ENCODE results near the gene CCDC83. TPM values are rescaled to one million over a fixed set of nuclear protein-coding genes. Genes with fewer than 3 reads are reported as not detected.
"Not testable (repeated sequence)": the region's sequence is repeated elsewhere in the genome, so short reads cannot be mapped to it uniquely, and the experiment has no call there.

The CCDC83 gene
- total RNA-seq, 2 experiments from 2014 or later = not detected

DNA sequence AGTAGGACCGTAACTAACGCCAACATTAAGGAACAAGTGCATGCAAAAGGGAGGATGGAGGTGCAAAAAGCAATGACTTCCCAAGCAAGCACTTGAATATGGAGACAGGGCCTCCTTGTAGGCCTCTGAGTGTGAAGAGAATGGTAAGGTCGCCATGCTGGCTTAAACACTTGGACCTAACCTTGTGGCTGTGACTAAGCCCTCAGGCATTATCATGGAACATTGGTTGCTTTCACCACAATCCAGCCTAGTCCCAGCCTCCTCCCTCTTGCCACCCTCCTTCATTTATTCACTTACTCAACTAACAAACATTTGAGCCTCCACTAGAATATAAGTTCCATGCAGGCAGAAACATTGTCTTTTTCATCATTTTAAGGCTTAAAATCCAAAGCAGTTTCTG is 32.4 kb upstream of the CCDC83 start:
- POLR2A ChIA-PET = no interaction called here
- no peaks in the 10 kb centered on the region for H3K9me3 Mint-ChIP-seq
- H3K4me1 Mint-ChIP-seq = peaks cover 45% of the 10 kb centered on the region
- ATAC-seq (ENCODE audit: low read depth) (no peak), DNase-seq (no peak)
- H3K36me3 Mint-ChIP-seq = peaks cover 3% of the 10 kb centered on the region
- no peak overlapping the region for H3K4me3 Mint-ChIP-seq
- H3K27ac Mint-ChIP-seq = no peak overlapping the region
- peaks cover 4% of the 10 kb centered on the region for H3K27me3 Mint-ChIP-seq

- Mint-ChIP-seq H3K27ac (peak overlapping the region; percentile 88), H3K9me3 (no peaks in the 10 kb centered on the region), H3K4me1 (peaks cover 45% of the 10 kb centered on the region), H3K4me3 (peak overlapping the region; percentile 73), H3K36me3 (peaks cover 3% of the 10 kb centered on the region), H3K27me3 (peaks cover 4% of the 10 kb centered on the region)
- ATAC-seq (ENCODE audit: low read depth) (peak; percentile 92), DNase-seq (peak; percentile 52)
- POLR2A ChIA-PET = interaction anchor here (0.7 to 2.2 kb wide), 9 partner anchors 9 to 195 kb away, joined by 3 to 11 read pairs (median 5); partner anchors contain the start of genes CCDC83, CREBZF, SYTL2 and TMEM126A
Observed at GRCh38 chr11:85823816-85824215, 31.4 kb upstream of the CCDC83 start.

- H3K9me3 Mint-ChIP-seq = no peaks in the 10 kb centered on the region
- ATAC-seq (ENCODE audit: low read depth) (no peak), DNase-seq (no peak)
- peaks cover 4% of the 10 kb centered on the region for H3K27me3 Mint-ChIP-seq
- H3K27ac Mint-ChIP-seq = no peak overlapping the region
- H3K4me3 Mint-ChIP-seq = no peak overlapping the region
- peaks cover 45% of the 10 kb centered on the region for H3K4me1 Mint-ChIP-seq
- POLR2A ChIA-PET = interaction anchor here (1.1 to 1.9 kb wide), 2 partner anchors 73 to 161 kb away, joined by 4 to 9 read pairs; partner anchors contain the start of gene CREBZF
- H3K36me3 Mint-ChIP-seq = peaks cover 3% of the 10 kb centered on the region
Observed at GRCh38 chr11:85825616-85826015, 29.6 kb upstream of the CCDC83 start.

DNA sequence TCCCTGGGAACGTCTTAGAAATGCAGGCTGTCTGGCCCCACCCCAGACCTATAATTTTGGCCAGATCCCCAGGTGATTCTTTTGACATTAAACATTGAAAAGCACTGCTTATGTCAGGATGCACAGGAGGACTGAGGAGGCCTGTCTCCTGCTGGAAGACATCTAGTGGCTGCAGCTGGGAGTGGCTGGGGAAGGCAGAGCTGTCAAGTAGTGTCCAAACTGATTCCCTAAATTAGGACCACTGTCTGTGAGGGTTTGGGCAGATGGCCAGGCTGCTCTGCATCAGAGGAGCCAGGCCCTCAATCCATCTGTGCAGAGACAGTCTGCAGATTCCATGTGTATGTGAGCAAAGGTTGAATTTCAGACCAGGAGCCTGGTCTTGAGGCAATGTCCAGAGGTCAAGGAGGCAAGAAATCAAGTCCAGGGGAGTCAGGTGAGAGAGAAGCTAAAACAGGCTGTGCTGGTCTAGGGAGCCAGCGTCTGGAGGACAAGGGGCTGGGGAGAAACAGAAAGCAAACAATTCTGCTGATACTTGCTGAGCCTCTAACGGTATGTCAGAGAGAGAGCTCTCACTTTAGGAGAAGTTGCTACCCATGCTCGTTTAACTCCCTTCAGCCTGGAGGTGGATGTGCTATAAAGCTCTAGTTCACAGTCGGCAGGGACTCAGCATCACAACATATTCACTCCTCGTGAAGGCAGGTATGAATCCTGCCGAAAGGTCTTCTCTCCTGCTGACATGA is 28.9 kb upstream of the CCDC83 start:
- no peak overlapping the region for H3K4me3 Mint-ChIP-seq
- ATAC-seq (ENCODE audit: low read depth) (no peak), DNase-seq (no peak)
- peaks cover 3% of the 10 kb centered on the region for H3K36me3 Mint-ChIP-seq
- peaks cover 43% of the 10 kb centered on the region for H3K4me1 Mint-ChIP-seq
- H3K27me3 Mint-ChIP-seq = peaks cover 4% of the 10 kb centered on the region
- H3K27ac Mint-ChIP-seq = peak overlapping the region; percentile 60
- no peaks in the 10 kb centered on the region for H3K9me3 Mint-ChIP-seq
- POLR2A ChIA-PET = no interaction called here

GRCh38 chr11:85827748-85828639 is 27.2 kb upstream of the CCDC83 start:
- Mint-ChIP-seq H3K27me3 (peaks cover 2% of the 10 kb centered on the region), H3K36me3 (no peaks in the 10 kb centered on the region), H3K4me1 (peaks cover 31% of the 10 kb centered on the region), H3K4me3 (peak overlapping the region; percentile 18), H3K27ac (peak overlapping the region; percentile 21), H3K9me3 (no peaks in the 10 kb centered on the region)
- DNase-seq (no peak), ATAC-seq (ENCODE audit: low read depth) (peak; percentile 24)
- POLR2A ChIA-PET = interaction anchor here (0.7 to 0.9 kb wide), 2 partner anchors 73 to 148 kb away, joined by 3 read pairs; no protein-coding TSS in a partner anchor

- H3K27me3 Mint-ChIP-seq = peaks cover 2% of the 10 kb centered on the region
- H3K27ac Mint-ChIP-seq = no peak overlapping the region
- H3K4me3 Mint-ChIP-seq = no peak overlapping the region
- H3K36me3 Mint-ChIP-seq = no peaks in the 10 kb centered on the region
- no peaks in the 10 kb centered on the region for H3K9me3 Mint-ChIP-seq
- DNase-seq = no peak
- POLR2A ChIA-PET = interaction anchor here (0.7 kb wide), 1 partner anchor 149 kb away, joined by 3 read pairs; no protein-coding TSS in a partner anchor
- H3K4me1 Mint-ChIP-seq = peaks cover 28% of the 10 kb centered on the region
- ATAC-seq (ENCODE audit: low read depth) = no peak
Observed at GRCh38 chr11:85828640-85828978, 26.6 kb upstream of the CCDC83 start.

- Mint-ChIP-seq H3K27ac (no peak overlapping the region), H3K36me3 (no peaks in the 10 kb centered on the region), H3K4me3 (no peak overlapping the region), H3K4me1 (peaks cover 22% of the 10 kb centered on the region), H3K27me3 (peaks cover 2% of the 10 kb centered on the region), H3K9me3 (no peaks in the 10 kb centered on the region)
- no peak for DNase-seq
- no peak for ATAC-seq (ENCODE audit: low read depth)
- POLR2A ChIA-PET = interaction anchor here (0.7 kb wide), 1 partner anchor 150 kb away, joined by 3 read pairs; no protein-coding TSS in a partner anchor
Observed at GRCh38 chr11:85829172-85829571, 26.0 kb upstream of the CCDC83 start.

GRCh38 chr11:85831050-85831449 is 24.1 kb upstream of the CCDC83 start:
- Mint-ChIP-seq H3K9me3 (peaks cover 3% of the 10 kb centered on the region), H3K36me3 (no peaks in the 10 kb centered on the region), H3K4me1 (peaks cover 12% of the 10 kb centered on the region), H3K27me3 (peaks cover 2% of the 10 kb centered on the region), H3K4me3 (no peak overlapping the region), H3K27ac (no peak overlapping the region)
- no peak for DNase-seq
- POLR2A ChIA-PET = no interaction called here
- ATAC-seq (ENCODE audit: low read depth) = no peak

- ATAC-seq (ENCODE audit: low read depth) (no peak), DNase-seq (no peak)
- Mint-ChIP-seq H3K9me3 (peaks cover 5% of the 10 kb centered on the region), H3K36me3 (no peaks in the 10 kb centered on the region), H3K4me1 (no peaks in the 10 kb centered on the region), H3K4me3 (no peak overlapping the region), H3K27ac (no peak overlapping the region), H3K27me3 (no peaks in the 10 kb centered on the region)
- POLR2A ChIA-PET = no interaction called here
Observed at GRCh38 chr11:85835263-85835662, 19.9 kb upstream of the CCDC83 start.

- Mint-ChIP-seq H3K27ac (no peak overlapping the region), H3K27me3 (no peaks in the 10 kb centered on the region), H3K36me3 (no peaks in the 10 kb centered on the region), H3K4me3 (no peak overlapping the region), H3K4me1 (peaks cover under 1% of the 10 kb centered on the region), H3K9me3 (peaks cover 5% of the 10 kb centered on the region)
- POLR2A ChIA-PET = no interaction called here
- DNase-seq = no peak
- ATAC-seq (ENCODE audit: low read depth) = no peak
Observed at GRCh38 chr11:85835729-85836128, 19.5 kb upstream of the CCDC83 start.

DNA sequence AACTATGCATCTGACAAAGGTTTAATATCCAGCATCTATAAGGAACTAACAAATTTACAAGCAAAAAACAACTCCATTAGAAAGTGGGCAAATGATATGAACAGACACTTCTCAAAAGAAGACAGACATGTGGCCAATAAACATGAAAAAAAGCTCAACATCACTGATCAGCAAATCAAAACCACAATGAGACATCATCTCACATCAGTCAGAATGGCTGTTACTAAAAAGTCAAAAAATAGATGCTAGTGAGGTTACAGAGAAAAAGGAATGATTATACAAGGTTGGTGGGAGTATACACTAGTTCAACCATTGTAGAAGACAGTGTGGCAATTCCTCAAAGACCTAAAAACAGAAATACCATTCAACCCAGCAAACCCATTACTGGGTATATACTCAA is 14.3 kb upstream of the CCDC83 start:
- not testable (repeated sequence) for H3K4me1 Mint-ChIP-seq; H3K36me3 Mint-ChIP-seq; H3K27me3 Mint-ChIP-seq; ATAC-seq (ENCODE audit: low read depth); H3K27ac Mint-ChIP-seq; H3K9me3 Mint-ChIP-seq; H3K4me3 Mint-ChIP-seq; DNase-seq
- POLR2A ChIA-PET = interaction anchor here (0.6 kb wide), 1 partner anchor 16 kb away, joined by 3 read pairs; no protein-coding TSS in a partner anchor

GRCh38 chr11:85843929-85844328 is 11.3 kb upstream of the CCDC83 start:
- H3K4me1 Mint-ChIP-seq = peaks cover 3% of the 10 kb centered on the region
- H3K27ac Mint-ChIP-seq = no peak overlapping the region
- H3K36me3 Mint-ChIP-seq = peaks cover 4% of the 10 kb centered on the region
- no peak for ATAC-seq (ENCODE audit: low read depth)
- DNase-seq = no peak
- H3K4me3 Mint-ChIP-seq = no peak overlapping the region
- POLR2A ChIA-PET = no interaction called here
- peaks cover 3% of the 10 kb centered on the region for H3K9me3 Mint-ChIP-seq
- peaks cover 6% of the 10 kb centered on the region for H3K27me3 Mint-ChIP-seq

DNA sequence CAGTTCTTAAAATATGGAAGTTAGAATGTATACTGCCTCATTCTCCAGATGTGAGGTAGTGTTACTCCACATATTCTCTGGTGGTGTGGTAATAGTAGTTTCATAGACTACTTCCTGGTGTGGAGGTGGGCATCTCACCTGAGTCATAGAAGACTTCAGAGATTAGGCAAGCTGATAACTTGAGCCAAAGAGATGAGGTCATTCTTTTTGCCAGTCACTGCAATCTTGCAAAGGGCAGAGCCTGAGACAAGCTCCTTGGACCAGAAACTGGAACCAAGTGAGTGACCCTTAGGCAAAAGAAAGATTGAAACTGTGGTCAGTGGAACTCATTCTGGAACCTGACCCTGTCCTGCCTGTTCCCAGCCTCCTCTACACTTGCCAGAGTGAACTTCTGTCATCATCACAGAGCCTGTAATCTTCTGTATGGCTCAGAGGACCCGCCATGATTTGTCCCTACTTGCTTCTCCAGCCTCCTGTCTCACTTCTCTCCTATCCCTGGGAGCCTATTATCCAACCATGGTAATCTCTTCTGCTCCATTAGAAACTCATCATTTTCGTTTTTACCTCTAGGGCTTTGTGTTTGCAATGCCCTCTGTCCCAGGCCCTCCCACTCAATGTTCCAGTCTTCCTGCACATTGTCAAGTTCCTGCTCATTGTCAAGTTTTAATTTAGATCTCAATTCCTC is 10.6 kb upstream of the CCDC83 start:
- Mint-ChIP-seq H3K27ac (no peak overlapping the region), H3K9me3 (peaks cover 3% of the 10 kb centered on the region)

More for the DNA sequence above, 10.6 kb upstream of the CCDC83 start:
- H3K4me3 Mint-ChIP-seq = no peak overlapping the region
- H3K36me3 Mint-ChIP-seq = peaks cover 4% of the 10 kb centered on the region
- H3K4me1 Mint-ChIP-seq = peaks cover 3% of the 10 kb centered on the region
- DNase-seq (no peak), ATAC-seq (ENCODE audit: low read depth) (no peak)
- POLR2A ChIA-PET = no interaction called here
- H3K27me3 Mint-ChIP-seq = peaks cover 6% of the 10 kb centered on the region
